Cardiac muscle cell (in vitro differentiated cells and primary cell): ENCODE data around the gene HTR1A. TPM values are rescaled to one million over a fixed set of nuclear protein-coding genes. Genes with fewer than 3 reads are reported as not detected.

Experiments
- DNase-seq, 2 donors: peaks; one replicate each; pipeline versions ENCODE4 v3.0.0 to v3.0.0-alpha.2; 2010 to 2017; ENCODE audit warnings: low read depth in 1 of 2, low spot score in 1 of 2
- H3K27ac ChIP-seq: fragments of 200-600 bp; sonication (generic); 2 replicates; pipeline ENCODE4 v1.5.1; 2016
- H3K27me3 ChIP-seq: fragments of 200-600 bp; sonication (generic); 2 replicates; pipeline ENCODE4 v1.6.0; 2016; ENCODE audit warnings: control low read depth
- H3K36me3 ChIP-seq: fragments of 200-600 bp; sonication (generic); 2 replicates; pipeline ENCODE4 v1.5.1; 2016; ENCODE audit warnings: control low read depth
- H3K4me1 ChIP-seq: fragments of 200-600 bp; sonication (generic); 2 replicates; pipeline ENCODE4 v1.8.1; 2017; ENCODE audit warnings: low read depth, mild to moderate bottlenecking, mixed run types
- H3K4me3 ChIP-seq: fragments of 200-600 bp; sonication (generic); 2 replicates; pipeline ENCODE4 v1.5.1; 2016; ENCODE audit warnings: mild to moderate bottlenecking
- H3K9me3 ChIP-seq: fragments of 200-600 bp; sonication (generic); 2 replicates; pipeline ENCODE4 v1.5.1; 2017; ENCODE audit warnings: low read depth, mild to moderate bottlenecking, control low read depth
- CTCF ChIP-seq: IDR thresholded peaks from 2 replicates; pipeline ENCODE4 v1.5.1; 2012; ENCODE audit warnings: low read depth, mild to moderate bottlenecking, low read length
- polyA plus RNA-seq: library from polyadenylated mRNA; unstranded; fragments of >200 nt; fragmentation: Nextera tagmentation; extraction: Ambion mirVana; gene quantifications from 2 replicates; pipeline ENCODE4 v1.2.1, GENCODE V29; 2016
- total RNA-seq: library from RNA; depleted of rRNA; stranded (reverse); fragments of >200 nt; gene quantifications from 2 replicates; pipeline ENCODE4 v1.2.3, GENCODE V29; 2016

HTR1A gene
- total and polyA plus RNA-seq, 2 experiments from 2014 or later: not detected

- no peak overlapping the region for H3K4me3 ChIP-seq
Measured at GRCh38 chr5:63963080-63963735, 963 bp upstream of the HTR1A start.

GRCh38 chr5:63961598-63962161 lies 565 bp downstream of the HTR1A start:
- TF ChIP-seq CTCF: no peak
- Histone ChIP-seq H3K27me3 (peaks cover 59% of the 10 kb centered on the region), H3K4me1 (no peaks in the 10 kb centered on the region), H3K27ac (no peak overlapping the region), H3K4me3 (no peak overlapping the region), H3K36me3 (no peaks in the 10 kb centered on the region), H3K9me3 (no peaks in the 10 kb centered on the region)
- DNase-seq: peak in 1 of 2 donors; percentile 74

More at GRCh38 chr5:63963080-63963735, 963 bp upstream of the HTR1A start:
- peak; percentile 80 for TF ChIP-seq CTCF
- DNase-seq: peak; percentile 82 to 92
- Histone ChIP-seq H3K4me1 (no peaks in the 10 kb centered on the region), H3K27ac (no peak overlapping the region), H3K36me3 (no peaks in the 10 kb centered on the region), H3K27me3 (peaks cover 47% of the 10 kb centered on the region), H3K9me3 (no peaks in the 10 kb centered on the region)

GRCh38 chr5:63961125-63961597 lies 1.1 kb downstream of the HTR1A start:
- Histone ChIP-seq H3K36me3 (no peaks in the 10 kb centered on the region), H3K9me3 (no peaks in the 10 kb centered on the region), H3K4me3 (no peak overlapping the region), H3K27me3 (peaks cover 59% of the 10 kb centered on the region), H3K27ac (no peak overlapping the region), H3K4me1 (no peaks in the 10 kb centered on the region)
- TF ChIP-seq CTCF: no peak
- no peak for DNase-seq

- DNase-seq: no peak
- Histone ChIP-seq H3K27ac (no peak overlapping the region), H3K9me3 (no peaks in the 10 kb centered on the region), H3K36me3 (no peaks in the 10 kb centered on the region), H3K27me3 (peaks cover 59% of the 10 kb centered on the region), H3K4me1 (no peaks in the 10 kb centered on the region), H3K4me3 (no peak overlapping the region)
- no peak for TF ChIP-seq CTCF
Measured at GRCh38 chr5:63960646-63961045, 1.6 kb downstream of the HTR1A start.

GRCh38 chr5:63959177-63959982 lies 2.9 kb downstream of the HTR1A start:
- Histone ChIP-seq H3K27ac (no peak overlapping the region), H3K27me3 (peaks cover 59% of the 10 kb centered on the region), H3K36me3 (no peaks in the 10 kb centered on the region), H3K9me3 (no peaks in the 10 kb centered on the region), H3K4me1 (no peaks in the 10 kb centered on the region), H3K4me3 (peak overlapping the region; percentile 14)
- peak; percentile 3 for TF ChIP-seq CTCF
- peak; percentile 15 to 90 for DNase-seq
